Measurements from ENCODE around the gene SCN7A. TPM values are rescaled to one million over a fixed set of nuclear protein-coding genes. Genes with fewer than 3 reads are reported as not detected.

Gene SCN7A
- total RNA-seq, 1 donor from 2014 or later = not detected

DNA sequence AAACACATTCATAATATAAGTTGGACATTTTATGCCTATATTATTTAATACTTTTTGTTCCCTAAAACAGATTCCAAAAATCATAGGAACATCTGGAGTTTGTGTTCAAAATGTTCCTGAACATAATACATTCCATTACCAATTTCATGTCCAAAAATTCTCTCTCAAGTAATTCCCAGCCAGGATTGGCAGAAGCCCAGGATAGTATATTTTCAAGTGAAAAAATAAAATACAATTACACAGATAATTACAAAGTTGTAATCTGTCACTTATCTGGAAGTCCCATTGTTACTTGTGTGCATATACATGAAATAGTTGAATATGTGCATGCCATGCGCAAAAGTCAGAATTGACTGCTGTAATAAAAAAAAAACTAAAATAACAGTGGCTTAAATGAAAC, 5.2 kb upstream of the SCN7A start:
- no peak overlapping the region for H3K4me3 Mint-ChIP-seq
- H3K36me3 Mint-ChIP-seq (ENCODE audit: low read depth) = no peaks in the 10 kb centered on the region
- no peak for ATAC-seq (ENCODE audit: low read depth)
- no peaks in the 10 kb centered on the region for H3K4me1 Mint-ChIP-seq
- H3K27me3 Mint-ChIP-seq = peaks cover 3% of the 10 kb centered on the region
- TF ChIP-seq, protein P1, sequence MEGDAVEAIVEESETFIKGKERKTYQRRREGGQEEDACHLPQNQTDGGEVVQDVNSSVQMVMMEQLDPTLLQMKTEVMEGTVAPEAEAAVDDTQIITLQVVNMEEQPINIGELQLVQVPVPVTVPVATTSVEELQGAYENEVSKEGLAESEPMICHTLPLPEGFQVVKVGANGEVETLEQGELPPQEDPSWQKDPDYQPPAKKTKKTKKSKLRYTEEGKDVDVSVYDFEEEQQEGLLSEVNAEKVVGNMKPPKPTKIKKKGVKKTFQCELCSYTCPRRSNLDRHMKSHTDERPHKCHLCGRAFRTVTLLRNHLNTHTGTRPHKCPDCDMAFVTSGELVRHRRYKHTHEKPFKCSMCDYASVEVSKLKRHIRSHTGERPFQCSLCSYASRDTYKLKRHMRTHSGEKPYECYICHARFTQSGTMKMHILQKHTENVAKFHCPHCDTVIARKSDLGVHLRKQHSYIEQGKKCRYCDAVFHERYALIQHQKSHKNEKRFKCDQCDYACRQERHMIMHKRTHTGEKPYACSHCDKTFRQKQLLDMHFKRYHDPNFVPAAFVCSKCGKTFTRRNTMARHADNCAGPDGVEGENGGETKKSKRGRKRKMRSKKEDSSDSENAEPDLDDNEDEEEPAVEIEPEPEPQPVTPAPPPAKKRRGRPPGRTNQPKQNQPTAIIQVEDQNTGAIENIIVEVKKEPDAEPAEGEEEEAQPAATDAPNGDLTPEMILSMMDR (IDR thresholded peaks at IDR 0.05) = no peak
- H3K27ac Mint-ChIP-seq = no peak overlapping the region
- intact Hi-C loops (cut with micrococcal nuclease) = no loop called here
- H3K9me3 Mint-ChIP-seq = no peaks in the 10 kb centered on the region
- no peak for DNase-seq
- ChIA-PET POLR2A (no interaction called here), CTCF (no interaction called here)

DNA sequence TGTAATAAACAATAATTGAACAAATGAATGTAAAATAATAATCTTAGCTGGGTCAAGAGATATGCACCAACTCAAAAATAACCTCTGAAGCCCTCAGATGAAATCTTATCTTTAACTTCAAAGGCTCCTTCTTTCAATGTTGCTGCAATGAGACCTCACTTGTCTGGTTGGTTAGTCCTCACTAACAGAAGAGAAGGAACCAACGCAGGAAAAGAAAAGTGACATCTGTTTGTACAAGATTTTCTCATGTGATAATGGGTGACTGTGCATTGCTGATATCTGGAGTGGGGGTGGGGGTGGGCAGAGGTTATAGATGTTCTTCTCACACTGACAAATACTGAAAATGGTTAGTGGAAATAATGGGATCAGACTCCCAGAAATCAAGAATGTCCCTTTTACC, 2.6 kb downstream of the SCN7A start:
- no peak for ATAC-seq (ENCODE audit: low read depth)
- Mint-ChIP-seq H3K27me3 (peaks cover 7% of the 10 kb centered on the region), H3K9me3 (no peaks in the 10 kb centered on the region), H3K4me1 (no peaks in the 10 kb centered on the region), H3K4me3 (no peak overlapping the region), H3K36me3 (ENCODE audit: low read depth) (no peaks in the 10 kb centered on the region), H3K27ac (no peak overlapping the region)
- ChIA-PET CTCF (no interaction called here), POLR2A (no interaction called here)
- TF ChIP-seq, protein P1 (IDR thresholded peaks at IDR 0.05) = no peak
- DNase-seq = no peak
- intact Hi-C loops (cut with micrococcal nuclease) = no loop called here

DNA sequence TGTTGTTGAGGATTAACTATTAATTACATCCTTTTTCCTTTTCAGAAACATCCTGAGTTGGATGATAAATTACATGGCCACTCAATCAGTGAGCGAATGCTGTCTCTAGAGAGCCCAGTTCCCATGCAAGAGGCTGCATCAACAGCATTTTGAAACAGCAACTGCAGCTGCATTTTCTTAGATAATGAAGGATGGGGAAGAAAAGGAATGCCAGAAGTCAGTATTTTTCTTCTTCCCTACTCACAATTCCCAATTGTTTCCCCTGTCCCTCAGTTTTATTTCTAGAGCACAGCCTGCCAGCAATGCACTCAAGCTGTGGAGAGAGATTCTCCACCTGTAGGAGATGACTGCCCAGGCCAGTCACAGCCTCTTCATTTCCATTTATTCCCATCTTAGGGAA, 6.9 kb downstream of the SCN7A start:
- no peaks in the 10 kb centered on the region for H3K36me3 Mint-ChIP-seq (ENCODE audit: low read depth)
- no peaks in the 10 kb centered on the region for H3K4me1 Mint-ChIP-seq
- TF ChIP-seq, protein P1 (IDR thresholded peaks at IDR 0.05) = no peak
- POLR2A ChIA-PET = no interaction called here
- no peak overlapping the region for H3K4me3 Mint-ChIP-seq
- DNase-seq (no peak), ATAC-seq (ENCODE audit: low read depth) (no peak)
- no peaks in the 10 kb centered on the region for H3K27me3 Mint-ChIP-seq
- no peaks in the 10 kb centered on the region for H3K9me3 Mint-ChIP-seq
- no peak overlapping the region for H3K27ac Mint-ChIP-seq
- intact Hi-C loops (cut with micrococcal nuclease) = no loop called here
- CTCF ChIA-PET = no interaction called here

DNA sequence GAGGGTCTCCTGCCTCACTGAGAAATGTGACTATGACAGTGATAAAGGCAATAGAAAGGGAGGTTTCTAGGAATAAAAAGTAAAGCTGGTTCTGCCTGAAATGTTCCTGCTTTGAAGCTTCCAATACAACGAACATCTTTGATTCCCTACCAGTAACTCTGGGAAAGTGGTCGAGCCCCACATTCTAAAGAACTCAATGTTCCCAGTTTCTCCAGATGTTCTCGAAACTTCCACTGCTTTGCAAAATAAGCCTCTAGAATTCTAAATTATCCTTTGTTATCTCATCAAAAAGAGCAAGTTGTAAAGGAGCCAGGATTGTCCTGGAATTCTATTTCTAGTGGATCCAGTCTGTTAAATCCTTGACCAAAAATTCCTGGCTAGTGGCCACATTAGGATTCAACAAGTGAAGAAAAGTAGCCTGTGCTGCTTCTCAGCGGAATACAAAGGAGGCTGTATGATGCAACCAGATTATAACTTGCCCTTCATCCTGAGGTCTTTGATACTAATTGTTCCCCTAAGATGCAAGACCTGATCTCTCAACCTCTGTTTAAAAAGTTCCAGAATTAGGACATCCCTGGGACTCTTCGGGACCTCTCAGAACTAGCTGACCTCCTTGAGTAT, 8.4 kb downstream of the SCN7A start:
- intact Hi-C loops (cut with micrococcal nuclease) = no loop called here
- Mint-ChIP-seq H3K27ac (no peak overlapping the region), H3K36me3 (ENCODE audit: low read depth) (no peaks in the 10 kb centered on the region), H3K27me3 (no peaks in the 10 kb centered on the region), H3K4me1 (no peaks in the 10 kb centered on the region), H3K4me3 (no peak overlapping the region), H3K9me3 (no peaks in the 10 kb centered on the region)
- TF ChIP-seq, protein P1 (IDR thresholded peaks at IDR 0.05) = no peak
- CTCF ChIA-PET = no interaction called here
- POLR2A ChIA-PET = no interaction called here
- DNase-seq (no peak), ATAC-seq (ENCODE audit: low read depth) (no peak)

DNA sequence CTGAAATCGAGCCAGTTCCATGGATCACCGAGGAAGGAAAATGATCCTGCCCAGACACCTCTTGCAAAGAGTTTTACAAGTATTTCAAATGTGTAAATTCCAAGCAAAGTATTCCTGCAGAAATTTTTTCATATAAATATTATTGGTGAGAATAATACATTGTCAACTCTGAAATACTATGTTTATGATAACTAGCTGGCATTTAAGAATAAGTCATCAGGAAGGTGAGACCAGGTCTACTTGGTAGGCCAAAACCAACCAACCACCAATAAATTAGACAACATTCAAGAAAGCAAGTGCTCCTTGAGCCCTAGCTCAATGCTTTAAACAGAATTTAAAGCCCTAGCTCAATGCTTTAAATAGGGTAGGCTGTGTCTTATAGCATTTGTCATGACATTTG, 21.7 kb downstream of the SCN7A start:
- intact Hi-C loops (cut with micrococcal nuclease) = no loop called here
- TF ChIP-seq, protein P1 (IDR thresholded peaks at IDR 0.05) = no peak
- Mint-ChIP-seq H3K4me1 (no peaks in the 10 kb centered on the region), H3K27me3 (no peaks in the 10 kb centered on the region), H3K9me3 (no peaks in the 10 kb centered on the region), H3K27ac (no peak overlapping the region), H3K36me3 (ENCODE audit: low read depth) (no peaks in the 10 kb centered on the region), H3K4me3 (no peak overlapping the region)
- ATAC-seq (ENCODE audit: low read depth) (no peak), DNase-seq (no peak)
- CTCF ChIA-PET = no interaction called here
- POLR2A ChIA-PET = no interaction called here

All from activated B cell treated with CpG ODN at 0.5 μM for 24 hours (primary cell).